PC-3 (cell line): Measurements from ENCODE around the gene SCN9A. TPM values are rescaled to one million over a fixed set of nuclear protein-coding genes. Genes with fewer than 3 reads are reported as not detected.
"Not testable (repeated sequence)": the region's sequence is repeated elsewhere in the genome, so short reads cannot be mapped to it uniquely, and the experiment has no call there.

Source experiments
- ATAC-seq: fragments of 200-7000 bp; cut with Tn5 transposase; 2 replicates; pipeline ENCODE4 v1.9.1; 2020; ENCODE audit warnings: mild to moderate bottlenecking, moderate library complexity
- BruUV-seq: library from RNA; stranded (reverse); fragments of 400-500 nt; replicated peaks from 2 replicates; lab custom pipeline; 2021; lab: Mats Ljungman, UMichigan
- CTCF ChIA-PET: fragments of 300-600 bp; sonication (Branson Sonifier 250); formaldehyde crosslinking; loops from one replicate; lab custom pipeline; 2022; ENCODE audit warnings: antibody characterized with exemption; lab: Charles Lee
- POLR2A ChIA-PET: fragments of 300-600 bp; sonication (Branson Sonifier 250); formaldehyde crosslinking; loops from one replicate; lab custom pipeline; 2022; ENCODE audit warnings: antibody characterized with exemption; ENCODE audit not compliant: unreplicated experiment; lab: Charles Lee
- DNase-seq: peaks from one replicate; pipeline ENCODE4 v3.0.0-alpha.2; 2015
- H2AFZ ChIP-seq: fragments of 300-600 bp; sonication (generic); 2 replicates; pipeline ENCODE4 v1.6.0; 2016; ENCODE audit warnings: antibody characterized with exemption, low read length
- H3F3A ChIP-seq: fragments of 300-600 bp; sonication (generic); one replicate; pipeline ENCODE4 v1.6.0; 2017; ENCODE audit warnings: antibody characterized with exemption, low read length, control low read depth, mild to moderate bottlenecking; ENCODE audit not compliant: unreplicated experiment
- H3K27ac ChIP-seq: fragments of 300-600 bp; sonication (generic); 2 replicates; pipeline ENCODE4 v1.5.1; 2016; ENCODE audit warnings: mild to moderate bottlenecking, low read length
- H3K27me3 ChIP-seq: fragments of 300-600 bp; sonication (generic); 2 replicates; pipeline ENCODE4 v1.6.1; 2016; ENCODE audit warnings: low read length, mixed read lengths
- H3K36me3 ChIP-seq: fragments of 300-600 bp; sonication (generic); 2 replicates; pipeline ENCODE4 v1.6.1; 2016; ENCODE audit warnings: low read depth, mixed run types, low read length, mixed read lengths
- H3K4me1 ChIP-seq: fragments of 300-600 bp; sonication (generic); 2 replicates; pipeline ENCODE4 v1.5.1; 2016; ENCODE audit warnings: low read length; ENCODE audit not compliant: insufficient read depth
- H3K4me2 ChIP-seq: fragments of 300-600 bp; sonication (generic); 2 replicates; pipeline ENCODE4 v1.6.0; 2016; ENCODE audit warnings: low read length
- H3K4me3 ChIP-seq: fragments of 300-600 bp; sonication (generic); 2 replicates; pipeline ENCODE4 v1.5.1; 2016; ENCODE audit warnings: mild to moderate bottlenecking, low read length, mixed read lengths
- H3K79me2 ChIP-seq: fragments of 300-600 bp; sonication (generic); 2 replicates; pipeline ENCODE4 v1.6.1; 2017; ENCODE audit warnings: low read length, mixed read lengths
- H3K9ac ChIP-seq: fragments of 300-600 bp; sonication (generic); 2 replicates; pipeline ENCODE4 v1.6.0; 2016; ENCODE audit warnings: mild to moderate bottlenecking, low read length
- H3K9me2 ChIP-seq: fragments of 300-600 bp; sonication (generic); replicated peaks from 2 replicates; pipeline ENCODE4 v1.6.1; 2016; ENCODE audit warnings: mixed run types, low read length, mixed read lengths
- H3K9me3 ChIP-seq: fragments of 300-600 bp; sonication (generic); 2 replicates; pipeline ENCODE4 v1.6.1; 2016; ENCODE audit warnings: low read length, mixed read lengths
- H4K20me1 ChIP-seq: fragments of 300-600 bp; sonication (generic); 2 replicates; pipeline ENCODE4 v1.6.1; 2016; ENCODE audit warnings: low read length, mixed read lengths
- EZH2 ChIP-seq: fragments of 300-600 bp; sonication (generic); IDR thresholded peaks from one replicate; pipeline ENCODE4 v1.6.1; 2017; ENCODE audit warnings: antibody characterized with exemption, mild to moderate bottlenecking, low read length; ENCODE audit not compliant: unreplicated experiment
- EZH2phosphoT487 ChIP-seq: fragments of 300-600 bp; sonication (generic); IDR thresholded peaks from 2 replicates; pipeline ENCODE4 v1.6.1; 2018; ENCODE audit warnings: mild to moderate bottlenecking, antibody characterized with exemption, low read length, borderline replicate concordance
- intact Hi-C: fragments of 100-400 bp; cut with micrococcal nuclease; formaldehyde crosslinking; loops from 2 replicates; pipeline ENCODE4 v1.9.0; 2023
- total RNA-seq: library from RNA; depleted of rRNA; stranded (reverse); fragments of >200 nt; gene quantifications from 2 replicates; pipeline ENCODE4 v1.2.3, GENCODE V29; 2014
- TF ChIP-seq, protein P1 (sequence below): fragments of 300-600 bp; sonication (generic); conservative IDR thresholded peaks from 2 replicates; pipeline ENCODE4 v1.5.1; 2017; ENCODE audit warnings: antibody characterized with exemption, low read depth, mild to moderate bottlenecking, low read length

The SCN9A gene
- total RNA-seq, 1 experiment from 2014 or later: 7.0 TPM

DNA sequence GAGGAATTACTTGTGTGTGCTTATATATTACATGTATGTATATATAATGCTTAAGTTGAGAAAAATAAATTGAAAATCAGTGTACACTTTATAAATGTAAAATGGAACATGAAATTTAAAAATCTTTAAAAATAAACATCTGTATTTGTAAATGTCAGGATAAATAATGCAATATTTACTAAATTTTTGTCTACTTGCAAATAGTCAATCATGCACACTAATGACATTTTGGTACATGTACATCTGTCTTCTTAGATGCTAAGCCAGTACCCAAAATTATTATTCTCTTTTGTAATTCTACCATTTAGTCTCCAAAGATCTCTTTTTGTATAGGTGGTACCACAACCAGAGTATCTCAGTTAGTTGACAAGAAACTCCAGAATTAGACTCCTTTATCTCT is 151.5 kb downstream of the SCN9A start:
- Histone ChIP-seq H4K20me1 (no peaks in the 10 kb centered on the region), H3K79me2 (no peaks in the 10 kb centered on the region), H3K27me3 (no peaks in the 10 kb centered on the region), H3F3A (no peaks in the 10 kb centered on the region), H2AFZ (no peak overlapping the region), H3K4me2 (no peak overlapping the region), H3K9ac (no peak overlapping the region), H3K9me2 (no peaks in the 10 kb centered on the region), H3K27ac (no peak overlapping the region), H3K36me3 (no peaks in the 10 kb centered on the region), H3K9me3 (no peaks in the 10 kb centered on the region), H3K4me1 (peaks cover 5% of the 10 kb centered on the region; the same call in 1 of the 2 replicates), H3K4me3 (no peak overlapping the region)
- ATAC-seq: no peak
- POLR2A ChIA-PET: no interaction called here
- DNase-seq: no peak
- TF ChIP-seq EZH2phosphoT487: no peak
- intact Hi-C loops: no loop called here
- no TSS peak for BruUV-seq
- CTCF ChIA-PET: no interaction called here

- Histone ChIP-seq H2AFZ (no peak overlapping the region), H3K9ac (no peak overlapping the region), H3F3A (no peaks in the 10 kb centered on the region), H3K9me2 (no peaks in the 10 kb centered on the region), H3K27me3 (no peaks in the 10 kb centered on the region), H3K27ac (no peak overlapping the region), H3K4me3 (no peak overlapping the region), H3K9me3 (no peaks in the 10 kb centered on the region), H3K4me2 (no peak overlapping the region), H4K20me1 (no peaks in the 10 kb centered on the region), H3K36me3 (no peaks in the 10 kb centered on the region), H3K4me1 (no peaks in the 10 kb centered on the region), H3K79me2 (no peaks in the 10 kb centered on the region)
- DNase-seq: no peak
- ChIA-PET POLR2A (no interaction called here), CTCF (no interaction called here)
- BruUV-seq: no TSS peak
- intact Hi-C loops: no loop called here
- TF ChIP-seq EZH2phosphoT487: no peak
- TF ChIP-seq, protein P1, sequence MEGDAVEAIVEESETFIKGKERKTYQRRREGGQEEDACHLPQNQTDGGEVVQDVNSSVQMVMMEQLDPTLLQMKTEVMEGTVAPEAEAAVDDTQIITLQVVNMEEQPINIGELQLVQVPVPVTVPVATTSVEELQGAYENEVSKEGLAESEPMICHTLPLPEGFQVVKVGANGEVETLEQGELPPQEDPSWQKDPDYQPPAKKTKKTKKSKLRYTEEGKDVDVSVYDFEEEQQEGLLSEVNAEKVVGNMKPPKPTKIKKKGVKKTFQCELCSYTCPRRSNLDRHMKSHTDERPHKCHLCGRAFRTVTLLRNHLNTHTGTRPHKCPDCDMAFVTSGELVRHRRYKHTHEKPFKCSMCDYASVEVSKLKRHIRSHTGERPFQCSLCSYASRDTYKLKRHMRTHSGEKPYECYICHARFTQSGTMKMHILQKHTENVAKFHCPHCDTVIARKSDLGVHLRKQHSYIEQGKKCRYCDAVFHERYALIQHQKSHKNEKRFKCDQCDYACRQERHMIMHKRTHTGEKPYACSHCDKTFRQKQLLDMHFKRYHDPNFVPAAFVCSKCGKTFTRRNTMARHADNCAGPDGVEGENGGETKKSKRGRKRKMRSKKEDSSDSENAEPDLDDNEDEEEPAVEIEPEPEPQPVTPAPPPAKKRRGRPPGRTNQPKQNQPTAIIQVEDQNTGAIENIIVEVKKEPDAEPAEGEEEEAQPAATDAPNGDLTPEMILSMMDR: no peak
- no peak for TF ChIP-seq EZH2
- no peak for ATAC-seq
Measured at GRCh38 chr2:166223298-166223697, 152.4 kb downstream of the SCN9A start.

DNA sequence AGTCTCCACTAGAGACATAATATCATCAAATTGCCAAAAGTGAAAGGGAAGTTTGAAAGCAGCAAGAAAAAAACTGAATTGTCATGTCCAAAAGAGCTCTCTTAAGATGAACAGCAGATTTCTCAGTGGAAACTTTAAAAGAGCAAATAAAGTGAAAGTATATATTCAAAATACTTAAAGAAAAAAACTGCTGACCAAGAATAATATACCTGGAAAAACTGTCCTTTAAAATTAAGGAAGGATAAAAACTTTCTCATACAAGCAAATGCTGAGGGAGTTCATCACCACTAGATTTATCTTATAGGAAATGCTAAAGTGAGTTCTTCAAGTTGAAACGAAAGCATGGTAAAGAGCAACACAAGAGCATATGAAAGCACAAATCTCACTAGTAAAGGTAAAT is 164.7 kb downstream of the SCN9A start:
- Histone ChIP-seq H3K27me3 (no peaks in the 10 kb centered on the region), H3K4me2 (no peak overlapping the region), H3K79me2 (no peaks in the 10 kb centered on the region), H3F3A (no peaks in the 10 kb centered on the region), H3K4me1 (no peaks in the 10 kb centered on the region), H3K4me3 (no peak overlapping the region), H3K9me3 (no peaks in the 10 kb centered on the region), H2AFZ (no peak overlapping the region), H3K9ac (no peak overlapping the region), H3K9me2 (no peaks in the 10 kb centered on the region), H3K27ac (no peak overlapping the region), H4K20me1 (no peaks in the 10 kb centered on the region), H3K36me3 (no peaks in the 10 kb centered on the region)
- no TSS peak for BruUV-seq
- DNase-seq (no peak), ATAC-seq (no peak)
- intact Hi-C loops: no loop called here
- TF ChIP-seq EZH2phosphoT487: no peak
- TF ChIP-seq, protein P1: no peak
- TF ChIP-seq EZH2: no peak
- CTCF ChIA-PET: no interaction called here
- POLR2A ChIA-PET: no interaction called here

DNA sequence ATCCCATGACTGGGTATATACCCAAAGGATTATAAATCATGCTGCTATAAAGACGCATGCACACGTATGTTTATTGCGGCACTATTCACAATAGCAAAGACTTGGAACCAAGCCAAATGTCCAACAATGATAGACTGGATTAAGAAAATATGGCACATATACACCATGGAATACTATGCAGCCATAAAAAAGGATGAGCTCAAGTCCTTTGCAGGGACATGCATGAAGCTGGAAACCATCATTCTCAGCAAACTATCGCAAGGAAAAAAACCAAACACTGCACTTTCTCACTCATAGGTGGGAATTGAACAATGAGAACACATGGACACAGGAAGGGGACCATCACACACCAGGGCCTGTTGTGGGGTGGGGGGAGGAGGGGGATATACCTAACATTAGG is 165.8 kb downstream of the SCN9A start:
- H3K4me1 ChIP-seq, POLR2A ChIA-PET, H3K9me2 ChIP-seq, H3K4me3 ChIP-seq, H3K9me3 ChIP-seq, H2AFZ ChIP-seq, BruUV-seq, intact Hi-C loops, H3K9ac ChIP-seq, H3K36me3 ChIP-seq, H3K27me3 ChIP-seq, H3K79me2 ChIP-seq, H3K4me2 ChIP-seq, H3F3A ChIP-seq, H3K27ac ChIP-seq, CTCF ChIA-PET, ATAC-seq, DNase-seq, H4K20me1 ChIP-seq: not testable (repeated sequence)

GRCh38 chr2:166209367-166209766 is 166.4 kb downstream of the SCN9A start:
- H3K4me3 ChIP-seq, H3K9ac ChIP-seq, BruUV-seq, intact Hi-C loops, H3F3A ChIP-seq, H2AFZ ChIP-seq, CTCF ChIA-PET, H3K9me3 ChIP-seq, H3K4me2 ChIP-seq, H3K36me3 ChIP-seq, H3K9me2 ChIP-seq, H3K27ac ChIP-seq, DNase-seq, H3K27me3 ChIP-seq, H3K79me2 ChIP-seq, POLR2A ChIA-PET, H4K20me1 ChIP-seq, H3K4me1 ChIP-seq, ATAC-seq: not testable (repeated sequence)
